Smooth muscle cell (in vitro differentiated cells): ENCODE data around the gene GBP7. TPM values are rescaled to one million over a fixed set of nuclear protein-coding genes. Genes with fewer than 3 reads are reported as not detected.

Experiments used
- DNase-seq: peaks from one replicate; lab custom pipeline; 2025; ENCODE audit not compliant: unreplicated experiment; lab: John Stamatoyannopoulos, UW
- H2AFZ ChIP-seq: fragments of 200-600 bp; sonication (generic); 2 replicates; pipeline ENCODE4 v1.6.0; 2016; ENCODE audit warnings: antibody characterized with exemption, low read depth, mild to moderate bottlenecking
- H3F3A ChIP-seq: fragments of 200-600 bp; sonication (generic); 2 replicates; pipeline ENCODE4 v1.6.0; 2017; ENCODE audit warnings: antibody characterized with exemption, low read depth
- H3K27ac ChIP-seq: fragments of 200-600 bp; sonication (generic); 2 replicates; pipeline ENCODE4 v1.5.1; 2016; ENCODE audit warnings: low read depth, mild to moderate bottlenecking
- H3K27me3 ChIP-seq: fragments of 200-600 bp; sonication (generic); 2 replicates; pipeline ENCODE4 v1.6.1; 2016; ENCODE audit warnings: low read depth, mild to moderate bottlenecking
- H3K36me3 ChIP-seq: fragments of 200-600 bp; sonication (generic); 2 replicates; pipeline ENCODE4 v1.5.1; 2016; ENCODE audit warnings: low read depth
- H3K4me1 ChIP-seq: fragments of 200-600 bp; sonication (generic); 2 replicates; pipeline ENCODE4 v1.5.1; 2016; ENCODE audit warnings: low read depth
- H3K4me2 ChIP-seq: fragments of 200-600 bp; sonication (generic); 2 replicates; pipeline ENCODE4 v1.6.0; 2016; ENCODE audit warnings: mild to moderate bottlenecking
- H3K4me3 ChIP-seq: fragments of 200-600 bp; sonication (generic); 2 replicates; pipeline ENCODE4 v1.5.1; 2016; ENCODE audit warnings: mild to moderate bottlenecking
- H3K79me2 ChIP-seq: fragments of 200-600 bp; sonication (generic); 2 replicates; pipeline ENCODE4 v1.6.0; 2016; ENCODE audit warnings: low read depth, mild to moderate bottlenecking
- H3K9ac ChIP-seq: fragments of 200-600 bp; sonication (generic); 2 replicates; pipeline ENCODE4 v1.6.0; 2016; ENCODE audit warnings: low read depth
- H3K9me3 ChIP-seq: fragments of 200-600 bp; sonication (generic); replicated peaks from 2 replicates; pipeline ENCODE4 v1.5.1; 2016; ENCODE audit warnings: low read depth
- H4K20me1 ChIP-seq: fragments of 200-600 bp; sonication (generic); 2 replicates; pipeline ENCODE4 v1.6.0; 2016; ENCODE audit warnings: low read depth
- CTCF ChIP-seq: fragments of 200-600 bp; sonication (generic); IDR thresholded peaks from 2 replicates; pipeline ENCODE4 v1.5.1; 2017; ENCODE audit warnings: borderline replicate concordance, mild to moderate bottlenecking, antibody characterized with exemption; ENCODE audit not compliant: insufficient read depth, poor library complexity, severe bottlenecking
- WGBS: methylation state at CpG from one replicate; pipeline ENCODE4 v1.1.7; 2016; ENCODE audit warnings: low lambda C conversion rate; 5-methylcytosine and 5-hydroxymethylcytosine counted together
- polyA plus RNA-seq: library from polyadenylated mRNA; unstranded; fragments of >200 nt; fragmentation: Nextera tagmentation; extraction: Ambion mirVana; gene quantifications from 2 replicates; pipeline ENCODE4 v1.2.1, GENCODE V29; 2016
- total RNA-seq: library from RNA; depleted of rRNA; stranded (reverse); fragments of >200 nt; gene quantifications from 2 replicates; pipeline ENCODE4 v1.2.3, GENCODE V29; 2014

Gene GBP7
- total and polyA plus RNA-seq, 2 experiments from 2014 or later = not detected

GRCh38 chr1:89112871-89113613 lies 62.8 kb downstream of the GBP7 start:
- WGBS = 77% methylated on average over 5 of the region's 5 CpGs
- H3K9ac ChIP-seq = no peak overlapping the region
- H3F3A ChIP-seq = no peaks in the 10 kb centered on the region
- H3K79me2 ChIP-seq = no peaks in the 10 kb centered on the region
- H3K9me3 ChIP-seq = no peaks in the 10 kb centered on the region
- no peaks in the 10 kb centered on the region for H3K36me3 ChIP-seq
- no peak for DNase-seq
- no peak for TF ChIP-seq CTCF
- H3K27me3 ChIP-seq = no peaks in the 10 kb centered on the region
- H2AFZ ChIP-seq = peak overlapping the region; percentile 43
- H3K4me2 ChIP-seq = no peak overlapping the region
- no peak overlapping the region for H3K27ac ChIP-seq
- H3K4me3 ChIP-seq = no peak overlapping the region
- no peaks in the 10 kb centered on the region for H3K4me1 ChIP-seq
- H4K20me1 ChIP-seq = no peaks in the 10 kb centered on the region

- no peak overlapping the region for H3K9ac ChIP-seq
- 90% methylated on average over 16 of the region's 17 CpGs for WGBS
- no peak for TF ChIP-seq CTCF
Observed at GRCh38 chr1:89104687-89105086, 71.1 kb downstream of the GBP7 start.

GRCh38 chr1:89104147-89104546 lies 71.7 kb downstream of the GBP7 start:
- no peak for DNase-seq
- H3F3A ChIP-seq = no peaks in the 10 kb centered on the region
- 93% methylated on average over 2 of the region's 2 CpGs for WGBS
- no peak overlapping the region for H2AFZ ChIP-seq
- no peak overlapping the region for H3K9ac ChIP-seq
- H3K4me1 ChIP-seq = no peaks in the 10 kb centered on the region
- no peaks in the 10 kb centered on the region for H3K79me2 ChIP-seq
- no peak overlapping the region for H3K4me3 ChIP-seq
- H3K27me3 ChIP-seq = no peaks in the 10 kb centered on the region
- no peak for TF ChIP-seq CTCF
- H3K9me3 ChIP-seq = no peaks in the 10 kb centered on the region
- H3K36me3 ChIP-seq = no peaks in the 10 kb centered on the region
- H3K4me2 ChIP-seq = no peak overlapping the region
- H3K27ac ChIP-seq = no peak overlapping the region
- H4K20me1 ChIP-seq = no peaks in the 10 kb centered on the region

More at GRCh38 chr1:89104687-89105086, 71.1 kb downstream of the GBP7 start:
- Histone ChIP-seq H3K27ac (no peak overlapping the region), H3F3A (no peaks in the 10 kb centered on the region), H3K27me3 (no peaks in the 10 kb centered on the region), H3K4me2 (no peak overlapping the region), H3K4me3 (no peak overlapping the region), H3K9me3 (no peaks in the 10 kb centered on the region), H4K20me1 (no peaks in the 10 kb centered on the region), H3K4me1 (no peaks in the 10 kb centered on the region), H2AFZ (no peak overlapping the region), H3K36me3 (no peaks in the 10 kb centered on the region), H3K79me2 (no peaks in the 10 kb centered on the region)
- no peak for DNase-seq

- DNase-seq = no peak
- Histone ChIP-seq H3K36me3 (no peaks in the 10 kb centered on the region), H4K20me1 (no peaks in the 10 kb centered on the region), H2AFZ (no peak overlapping the region), H3K9ac (no peak overlapping the region), H3K4me2 (no peak overlapping the region), H3F3A (no peaks in the 10 kb centered on the region), H3K27me3 (no peaks in the 10 kb centered on the region), H3K4me1 (no peaks in the 10 kb centered on the region), H3K4me3 (no peak overlapping the region), H3K27ac (no peak overlapping the region), H3K9me3 (no peaks in the 10 kb centered on the region), H3K79me2 (no peaks in the 10 kb centered on the region)
- no peak for TF ChIP-seq CTCF
Observed at GRCh38 chr1:89102021-89102420, 73.8 kb downstream of the GBP7 start.
